ENCODE data around the gene RPS25.
"Not testable (repeated sequence)": the region's sequence is repeated elsewhere in the genome, so short reads cannot be mapped to it uniquely, and the experiment has no call there.

Gene RPS25

GRCh38 chr11:119018074-119018938 is at the start of gene RPS25, which contains the start of gene TRAPPC4:
Gene RPS25, minus strand, starts transcription at chr11:119018343. Its CDS starts 59 bp downstream, at chr11:119018284.
Gene TRAPPC4, plus strand, starts transcription at chr11:119018766. Its CDS starts 30 bp downstream, at chr11:119018796.
- DNase-seq = peak; percentile 94 to 97

GRCh38 chr11:119067371-119068222 is 49.5 kb upstream of the RPS25 start, which contains the start of gene VPS11:
Gene VPS11, plus strand, starts transcription at chr11:119067818. Its CDS starts 6 bp downstream, at chr11:119067824.
- DNase-seq = peak; percentile 95

GRCh38 chr11:119065369-119065768 is 47.2 kb upstream of the RPS25 start:
- DNase-seq = peak; percentile 64 to 68

GRCh38 chr11:119062779-119063178 is 44.6 kb upstream of the RPS25 start:
- DNase-seq = no peak

GRCh38 chr11:119061256-119061655 is 43.1 kb upstream of the RPS25 start:
- DNase-seq = no peak

DNA sequence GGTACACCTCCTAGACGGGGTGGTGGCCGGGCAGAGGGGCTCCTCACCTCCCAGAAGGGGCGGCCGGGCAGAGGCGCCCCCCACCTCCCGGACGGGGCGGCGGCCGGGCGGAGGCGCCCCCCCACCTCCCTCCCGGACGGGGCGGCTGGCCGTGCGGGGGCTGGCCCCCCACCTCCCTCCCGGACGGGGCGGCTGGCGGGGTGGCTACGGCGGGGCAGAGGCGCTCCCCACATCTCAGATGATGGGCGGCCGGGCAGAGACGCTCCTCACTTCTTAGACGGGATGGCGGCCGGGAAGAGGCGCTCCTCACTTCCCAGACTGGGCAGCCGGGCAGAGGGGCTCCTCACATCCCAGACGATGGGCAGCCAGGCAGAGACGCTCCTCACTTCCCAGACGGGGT is 41.0 kb upstream of the RPS25 start:
- not testable (repeated sequence) for DNase-seq

- DNase-seq = peak; percentile 90 to 96
Observed at GRCh38 chr11:119057000-119057769, 39.0 kb upstream of the RPS25 start, which contains the start of gene HYOU1. Gene HYOU1, minus strand, starts transcription at chr11:119057205. Its CDS starts 1,045 bp downstream, at chr11:119056160.

GRCh38 chr11:119056421-119056999 is 38.4 kb upstream of the RPS25 start:
- no peak for DNase-seq

DNA sequence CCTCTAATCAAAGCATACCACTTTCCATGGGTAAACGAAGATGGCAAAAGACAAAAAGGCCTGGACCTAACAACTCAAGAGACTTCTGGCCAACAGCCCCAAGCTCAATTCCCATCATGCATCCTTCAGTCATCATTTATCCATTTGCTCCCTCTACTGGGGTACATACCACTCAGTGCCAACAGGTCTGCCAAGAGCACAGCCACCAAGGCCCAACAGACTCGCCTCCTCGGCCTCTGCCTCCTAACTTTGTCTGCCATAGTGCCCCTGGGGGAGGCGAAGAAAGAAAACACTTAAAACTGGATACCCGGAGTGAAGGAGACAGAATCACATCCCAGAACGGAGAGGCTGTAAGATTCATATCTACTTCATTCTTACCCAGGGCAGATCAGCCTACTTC is 37.8 kb upstream of the RPS25 start:
- peak; percentile 53 to 61 for DNase-seq

DNA sequence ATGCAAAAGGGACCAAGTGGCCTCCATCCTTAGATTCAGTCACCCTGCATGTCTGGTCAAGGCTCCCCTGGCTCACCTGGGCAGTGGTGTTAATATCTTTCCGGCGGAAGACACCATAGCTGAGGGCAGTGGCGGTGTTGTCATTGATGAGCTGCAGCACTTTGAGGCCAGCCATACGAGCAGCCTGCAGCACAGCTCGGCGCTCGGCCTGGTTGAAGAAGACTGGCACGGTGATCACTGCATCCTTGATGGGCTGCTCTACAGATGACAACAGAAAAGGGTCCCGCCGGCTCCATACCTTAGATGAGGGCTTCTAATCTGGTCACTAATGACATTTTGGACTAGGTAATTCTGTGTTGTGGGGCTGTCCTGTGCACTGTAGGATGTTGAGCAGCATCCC is 36.3 kb upstream of the RPS25 start:
- no peak for DNase-seq

DNA sequence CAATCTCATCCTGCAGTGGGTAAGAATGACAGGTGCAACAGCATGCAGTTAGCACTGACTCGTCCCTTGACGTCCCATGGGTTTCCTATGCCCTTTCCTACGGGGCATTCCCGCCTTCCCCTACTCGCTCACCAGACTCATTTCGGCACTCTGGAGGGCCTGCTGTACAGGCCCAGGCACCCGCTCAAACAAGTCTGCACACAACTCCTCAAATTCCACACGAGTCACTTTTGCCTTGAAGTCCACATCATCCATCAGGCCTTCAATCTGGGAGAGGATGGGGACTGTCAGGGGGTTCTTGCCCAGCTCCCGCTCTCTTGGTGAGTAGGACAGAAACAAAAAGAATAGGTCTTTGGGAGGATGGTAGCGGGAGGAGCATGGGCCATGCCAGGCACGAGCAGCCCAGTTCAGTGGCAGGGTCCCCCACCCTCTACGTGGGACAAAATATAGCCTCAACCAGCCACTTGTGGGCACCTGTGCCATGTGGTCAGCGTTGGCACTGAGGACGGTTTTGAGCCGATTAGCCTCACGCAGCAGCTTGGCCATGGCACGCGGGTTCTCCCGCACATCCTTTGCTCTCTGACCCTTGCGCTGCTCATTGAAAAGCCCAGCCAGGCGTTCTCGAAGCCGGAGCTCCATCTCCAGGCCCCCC is 34.1 kb upstream of the RPS25 start:
- no peak for DNase-seq

GRCh38 chr11:119051440-119052162 is 33.5 kb upstream of the RPS25 start:
- no peak for DNase-seq

DNA sequence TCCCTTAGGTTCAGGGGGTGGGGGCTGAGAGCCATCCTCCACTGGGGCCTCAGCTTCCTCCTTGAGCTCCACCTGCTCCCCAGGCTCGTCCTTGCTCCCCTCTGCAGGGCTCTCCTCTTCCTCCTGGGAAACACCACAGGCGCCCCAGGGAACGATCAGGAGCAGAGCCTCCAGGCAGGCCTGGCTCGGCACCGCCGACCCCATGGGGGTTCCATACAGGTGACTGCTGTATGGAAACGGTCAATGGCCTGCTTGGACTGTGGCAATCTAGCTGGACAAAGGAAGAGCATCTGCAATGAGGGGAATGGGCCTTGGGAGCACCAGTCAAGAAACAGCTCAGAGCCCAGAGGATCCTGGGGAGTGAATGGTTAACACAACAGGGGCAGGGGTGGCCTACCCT is 30.9 kb upstream of the RPS25 start:
- no peak for DNase-seq

- no peak for DNase-seq
Observed at GRCh38 chr11:119048644-119049043, 30.5 kb upstream of the RPS25 start.

GRCh38 chr11:119047205-119047604 is 29.1 kb upstream of the RPS25 start:
- no peak for DNase-seq

GRCh38 chr11:119046489-119046888 is 28.3 kb upstream of the RPS25 start:
- DNase-seq = no peak

DNA sequence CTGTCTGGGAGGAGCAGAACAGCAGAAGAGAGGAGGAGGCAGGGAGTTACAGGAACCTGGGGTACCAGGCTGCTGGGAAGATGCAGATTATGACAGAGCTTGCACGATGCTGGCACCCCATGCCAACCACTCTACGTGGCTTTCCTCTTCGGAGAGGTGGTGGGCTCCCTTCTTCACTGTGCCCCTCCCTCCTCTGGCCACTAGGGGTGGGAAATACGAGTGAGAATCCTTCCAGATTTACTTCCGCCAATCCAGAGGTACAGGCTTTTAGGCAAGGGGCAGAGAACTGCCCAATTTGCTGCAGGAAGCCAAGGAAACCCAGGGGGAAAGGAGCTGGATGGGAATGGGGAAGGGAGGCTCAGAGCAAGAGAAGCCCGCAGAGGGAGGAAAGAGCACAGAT is 26.6 kb upstream of the RPS25 start:
- DNase-seq = no peak

DNA sequence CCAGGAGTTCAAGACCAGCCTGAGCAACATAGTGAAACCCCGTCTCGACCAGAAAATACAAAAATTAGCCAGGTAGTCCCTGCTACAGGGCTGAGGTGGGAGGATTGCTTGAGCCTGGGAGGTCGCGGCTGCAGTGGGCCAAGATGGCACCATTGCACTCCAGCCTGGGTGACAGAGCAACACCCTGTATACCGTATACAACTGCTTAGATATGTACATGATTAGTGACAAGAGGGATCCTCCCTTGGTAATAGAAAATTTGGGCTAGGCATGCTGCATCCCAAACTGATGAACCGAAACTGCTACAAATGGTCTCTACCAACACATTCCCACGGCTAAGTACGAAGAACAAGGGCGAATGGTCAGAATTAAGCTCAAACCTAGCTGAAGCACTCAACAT is 24.8 kb upstream of the RPS25 start:
- DNase-seq = no peak

GRCh38 chr11:119041821-119042514 is 23.8 kb upstream of the RPS25 start:
- no peak for DNase-seq

DNA sequence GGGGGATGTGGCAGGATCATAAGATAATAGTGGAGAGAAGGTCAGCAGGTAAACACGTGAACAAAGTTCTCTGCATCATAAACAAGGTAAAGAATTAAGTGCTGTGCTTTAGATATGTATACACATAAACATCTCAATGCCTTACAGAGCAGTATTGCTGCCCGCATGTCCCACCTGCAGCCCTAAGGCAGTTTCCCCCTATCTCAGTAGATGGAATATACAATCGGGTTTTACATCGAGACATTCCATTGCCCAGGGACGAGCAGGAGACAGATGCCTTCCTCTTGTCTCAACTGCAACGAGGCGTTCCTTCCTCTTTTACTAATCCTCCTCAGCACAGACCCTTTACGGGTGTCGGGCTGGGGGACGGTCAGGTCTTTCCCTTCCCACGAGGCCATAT is 21.3 kb upstream of the RPS25 start:
- not testable (repeated sequence) for DNase-seq

Measured in AML-193 (cell line).